Kidney (tissue), 14 donors: ENCODE results near the gene INPP4A. TPM values are rescaled to one million over a fixed set of nuclear protein-coding genes. Genes with fewer than 3 reads are reported as not detected.

Experiments
- DNase-seq, 5 donors: peaks; one replicate each; pipeline ENCODE4 v3.0.0-alpha.2; 2013 to 2020
- FAIRE-seq: peaks from 2 replicates; lab custom pipeline; 2012; peaks lifted over from hg19 to GRCh38; lab: Jason Lieb, UNC
- H3K27ac ChIP-seq, 2 donors: one replicate each; pipeline ENCODE4 v1.7.0; 2013; ENCODE audit warnings: low read depth in 2 of 2, low read length in 2 of 2, inconsistent platforms in 1 of 2
- H3K27me3 ChIP-seq: one replicate; pipeline ENCODE4 v1.7.1; 2013; ENCODE audit warnings: low read length, inconsistent platforms; ENCODE audit not compliant: control insufficient read depth, insufficient read depth
- H3K36me3 ChIP-seq, 3 donors: one replicate each; pipeline versions ENCODE4 v1.7.0 to v1.7.1; 2013; ENCODE audit warnings: low read length in 3 of 3, control low read depth in 1 of 3, inconsistent platforms in 1 of 3; ENCODE audit not compliant: insufficient read depth in 3 of 3, control insufficient read depth in 2 of 3
- H3K4me1 ChIP-seq, 3 donors: one replicate each; pipeline versions ENCODE4 v1.7.0 to v1.7.1; 2013; ENCODE audit warnings: low read length in 3 of 3, inconsistent platforms in 1 of 3, low read depth in 1 of 3; ENCODE audit not compliant: control insufficient read depth in 2 of 3, insufficient read depth in 2 of 3
- H3K4me3 ChIP-seq, 3 donors: one replicate each; pipeline versions ENCODE4 v1.7.0 to v1.8.1; 2013; ENCODE audit warnings: low read length in 3 of 3, control low read depth in 1 of 3, inconsistent platforms in 1 of 3
- H3K9ac ChIP-seq, 3 donors: one replicate each; pipeline versions ENCODE4 v1.7.0 to v1.7.1; 2013; ENCODE audit warnings: low read length in 3 of 3, control low read depth in 1 of 3, inconsistent platforms in 1 of 3
- H3K9me3 ChIP-seq, 3 donors: one replicate each; pipeline versions ENCODE4 v1.7.0 to v1.7.1; 2013; ENCODE audit warnings: low read length in 3 of 3, control low read depth in 1 of 3, inconsistent platforms in 1 of 3; ENCODE audit not compliant: control insufficient read depth in 2 of 3, insufficient read depth in 1 of 3
- intact Hi-C: fragments of 100-400 bp; cut with DNase I; formaldehyde crosslinking; loops from one replicate; pipeline ENCODE4 v1.11.1; 2022
- polyA plus RNA-seq: library from polyadenylated mRNA; stranded (reverse); fragments of 350-450 nt; fragmentation: Illumina TruSeq; extraction: RNeasy Lipid Tissue Mini Kit (QIAGEN cat#74804); gene quantifications from one replicate; pipeline ENCODE4 v1.2.3, GENCODE V29; 2014; ENCODE audit warnings: low read depth, low replicate concordance; ENCODE audit not compliant: insufficient read depth
- total RNA-seq: library from RNA; stranded (reverse); fragmentation: NEBNext Ultra II Directional; extraction: Animal tissue kit (Norgen Biotek cat#: 25700); gene quantifications from one replicate; pipeline ENCODE4 v1.2.1, GENCODE V29; 2021
- TF ChIP-seq, protein P1 (sequence below): IDR thresholded peaks from 3 replicates; pipeline ENCODE4 v1.5.1; 2012; ENCODE audit warnings: mild to moderate bottlenecking, moderate library complexity, borderline replicate concordance; ENCODE audit not compliant: insufficient read depth; ENCODE audit errors: extremely low read depth
- donor health status: control.
- donor health status: control.
- donor health status: control.
- donor health status: control.
- donor health status: control.
- donor health status: DM: yes; HTN: yes; CAD: no.
- donor health status: Normal renal cell carcinoma (clear cell type).

The INPP4A gene
- total and polyA plus RNA-seq, 2 donors from 2014 or later: 4.1 to 27.9 TPM

DNA sequence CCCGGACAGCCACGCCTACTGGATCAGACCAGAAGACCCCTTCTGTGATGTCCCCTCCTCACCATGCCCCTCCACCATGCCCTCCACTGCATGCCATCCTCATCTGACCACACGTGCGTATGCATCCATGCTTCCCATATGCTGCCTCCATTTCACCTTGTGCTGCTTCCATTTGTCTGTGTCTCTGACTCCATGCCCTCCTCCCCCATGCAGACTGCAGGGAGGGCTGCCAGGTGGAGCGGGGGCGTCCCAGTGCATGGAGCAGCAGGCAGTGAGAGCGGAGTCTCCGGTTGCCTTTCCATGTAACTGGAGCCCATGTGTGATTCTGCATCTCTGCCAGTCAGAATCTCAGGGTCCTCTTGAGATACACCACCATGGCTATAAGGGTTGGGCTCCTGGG lies 111.0 kb downstream of the INPP4A start:
- Histone ChIP-seq H3K27ac (no peak overlapping the region), H3K4me1 (no peaks in the 10 kb centered on the region)

DNA sequence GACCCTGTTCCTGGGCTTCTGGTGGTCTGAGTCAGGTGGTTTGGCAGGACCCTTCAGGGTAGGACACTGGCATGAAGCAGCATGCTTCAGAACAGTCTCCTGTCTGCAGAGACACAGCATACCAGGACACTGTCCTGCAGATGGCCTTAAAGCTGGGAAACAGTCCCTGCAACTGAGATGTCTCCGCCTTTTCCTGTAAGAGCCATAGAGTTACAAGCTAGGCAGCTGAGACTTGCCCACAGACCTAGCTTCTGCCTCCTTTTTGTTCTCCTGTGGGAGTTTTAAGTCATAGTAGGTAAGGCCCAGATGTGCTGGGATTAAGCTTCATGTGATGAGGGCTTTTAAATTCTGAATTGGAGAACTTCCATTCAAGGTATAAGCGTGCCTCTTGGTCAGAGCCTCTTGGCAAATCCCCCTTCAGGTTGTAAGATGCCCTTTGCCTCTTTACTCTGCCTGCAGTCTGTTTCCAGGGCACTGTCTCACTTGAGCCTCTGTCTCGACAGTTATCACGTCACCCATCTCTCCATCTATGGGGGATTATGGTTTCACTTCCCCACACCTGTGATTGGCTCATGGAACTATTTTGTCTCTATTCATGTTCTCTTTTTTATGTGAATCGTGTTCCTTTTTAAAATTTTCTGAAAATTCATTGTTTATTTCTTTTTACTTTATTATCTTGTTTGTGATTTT lies 111.8 kb downstream of the INPP4A start:
- TF ChIP-seq, protein P1, sequence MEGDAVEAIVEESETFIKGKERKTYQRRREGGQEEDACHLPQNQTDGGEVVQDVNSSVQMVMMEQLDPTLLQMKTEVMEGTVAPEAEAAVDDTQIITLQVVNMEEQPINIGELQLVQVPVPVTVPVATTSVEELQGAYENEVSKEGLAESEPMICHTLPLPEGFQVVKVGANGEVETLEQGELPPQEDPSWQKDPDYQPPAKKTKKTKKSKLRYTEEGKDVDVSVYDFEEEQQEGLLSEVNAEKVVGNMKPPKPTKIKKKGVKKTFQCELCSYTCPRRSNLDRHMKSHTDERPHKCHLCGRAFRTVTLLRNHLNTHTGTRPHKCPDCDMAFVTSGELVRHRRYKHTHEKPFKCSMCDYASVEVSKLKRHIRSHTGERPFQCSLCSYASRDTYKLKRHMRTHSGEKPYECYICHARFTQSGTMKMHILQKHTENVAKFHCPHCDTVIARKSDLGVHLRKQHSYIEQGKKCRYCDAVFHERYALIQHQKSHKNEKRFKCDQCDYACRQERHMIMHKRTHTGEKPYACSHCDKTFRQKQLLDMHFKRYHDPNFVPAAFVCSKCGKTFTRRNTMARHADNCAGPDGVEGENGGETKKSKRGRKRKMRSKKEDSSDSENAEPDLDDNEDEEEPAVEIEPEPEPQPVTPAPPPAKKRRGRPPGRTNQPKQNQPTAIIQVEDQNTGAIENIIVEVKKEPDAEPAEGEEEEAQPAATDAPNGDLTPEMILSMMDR: no peak
- no peaks in the 10 kb centered on the region for H3K4me1 ChIP-seq
- H3K27me3 ChIP-seq: no peaks in the 10 kb centered on the region
- H3K9ac ChIP-seq: no peak overlapping the region
- H3K36me3 ChIP-seq: peaks cover 0 to 27% (median 14%) of the 10 kb centered on the region in 3 donors
- FAIRE-seq (peak; percentile 53), DNase-seq (no peak)
- intact Hi-C loops: no loop called here
- H3K27ac ChIP-seq: no peak overlapping the region
- H3K4me3 ChIP-seq: no peak overlapping the region
- H3K9me3 ChIP-seq: no peaks in the 10 kb centered on the region

More for the DNA sequence above, 111.0 kb downstream of the INPP4A start:
- Histone ChIP-seq H3K36me3 (peaks cover 0 to 27% (median 14%) of the 10 kb centered on the region in 3 donors), H3K9me3 (no peaks in the 10 kb centered on the region), H3K9ac (no peak overlapping the region), H3K4me3 (no peak overlapping the region), H3K27me3 (no peaks in the 10 kb centered on the region)
- intact Hi-C loops: no loop called here
- TF ChIP-seq, protein P1: no peak
- FAIRE-seq: no peak
- peak in 4 of 5 donors; percentile 69 to 82 (median 76) for DNase-seq

DNA sequence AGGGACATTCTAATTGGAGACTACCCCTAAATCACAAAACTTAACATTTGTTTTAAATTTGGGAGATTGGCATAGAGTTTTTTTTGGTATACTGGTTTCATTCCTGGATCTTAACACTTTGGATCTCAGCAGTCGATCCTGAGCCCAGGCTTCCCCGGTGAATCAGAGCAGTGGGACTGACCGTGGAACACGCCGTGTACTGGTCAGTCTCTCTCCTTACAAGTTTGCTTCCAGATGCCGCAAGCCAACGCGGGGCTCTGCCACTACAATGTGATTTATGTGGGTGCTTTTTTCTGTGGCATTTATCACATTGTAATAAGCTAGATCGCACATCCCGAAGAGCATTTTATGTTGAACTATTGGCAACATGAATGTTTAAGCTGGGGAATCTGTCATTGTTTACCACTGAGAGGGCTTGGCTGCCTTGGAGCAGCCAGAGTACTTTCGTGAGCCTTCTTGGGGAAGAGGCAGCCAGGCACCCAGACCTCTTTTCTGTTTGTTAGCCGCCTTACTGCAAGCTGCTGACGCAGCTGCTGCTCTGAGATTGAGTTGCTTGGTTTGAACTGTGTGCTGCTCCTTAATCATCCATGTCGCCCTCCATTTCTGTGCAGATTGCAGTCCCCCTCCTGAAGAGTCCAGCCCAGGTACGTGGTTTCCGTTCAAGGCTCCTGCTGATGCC lies 114.3 kb downstream of the INPP4A start:
- Histone ChIP-seq H3K27me3 (no peaks in the 10 kb centered on the region), H3K4me1 (peaks cover 0 to 2% (median 0%) of the 10 kb centered on the region in 3 donors), H3K9ac (no peak overlapping the region), H3K4me3 (no peak overlapping the region), H3K9me3 (no peaks in the 10 kb centered on the region), H3K27ac (no peak overlapping the region), H3K36me3 (peaks cover 0 to 12% (median 0%) of the 10 kb centered on the region in 3 donors)
- intact Hi-C loops: no loop called here
- FAIRE-seq: no peak
- TF ChIP-seq, protein P1: no peak
- no peak for DNase-seq
